Midbrain (tissue), 1 donor: Measurements from ENCODE around the gene NCOA5.
"Not testable (repeated sequence)": the region's sequence is repeated elsewhere in the genome, so short reads cannot be mapped to it uniquely, and the experiment has no call there.

ENCODE experiments used
- DNase-seq: peaks from one replicate; lab custom pipeline; 2025; lab: John Stamatoyannopoulos, UW

NCOA5 gene

GRCh38 chr20:46091622-46092535, 2.1 kb upstream of the NCOA5 start:
- not testable (repeated sequence) for DNase-seq

- no peak for DNase-seq
These were observed 670 bp downstream of the NCOA5 start for GRCh38 chr20:46089167-46089416.

DNA sequence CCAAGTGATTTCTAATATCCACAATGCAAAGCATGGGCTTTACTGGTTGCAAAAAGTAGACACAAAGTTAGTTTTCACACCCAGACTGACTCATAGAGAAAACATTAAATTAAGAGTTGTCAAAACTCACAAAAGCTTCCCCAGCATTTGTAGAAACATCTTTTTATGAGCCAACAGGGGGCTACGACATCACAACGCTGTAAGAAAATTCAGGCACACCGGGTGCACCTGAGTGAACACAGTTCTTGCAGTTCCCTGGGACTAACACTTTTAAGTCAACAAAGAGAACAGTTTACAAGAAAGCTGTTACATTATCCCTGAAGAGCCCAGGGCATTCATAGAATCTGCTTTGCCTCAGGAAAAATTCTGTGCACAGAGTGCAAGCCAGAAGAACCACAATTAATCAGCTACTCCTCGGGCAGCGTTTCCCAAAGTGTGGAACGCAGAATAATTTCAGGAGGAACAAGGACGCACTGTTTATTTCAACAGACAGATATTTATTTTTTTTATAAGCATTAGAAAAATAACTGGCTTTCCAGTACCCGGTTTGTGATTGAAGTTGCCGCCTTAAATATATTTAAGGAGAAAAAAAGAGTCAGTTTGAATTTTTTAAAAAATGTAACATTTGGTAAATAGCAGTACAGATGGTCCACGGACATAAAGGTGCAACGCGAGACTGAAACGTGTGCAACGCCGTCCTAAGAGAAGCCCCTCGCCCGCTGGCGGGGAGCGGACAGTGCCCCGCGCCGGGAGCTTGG, 1.2 kb downstream of the NCOA5 start:
- no peak for DNase-seq

DNA sequence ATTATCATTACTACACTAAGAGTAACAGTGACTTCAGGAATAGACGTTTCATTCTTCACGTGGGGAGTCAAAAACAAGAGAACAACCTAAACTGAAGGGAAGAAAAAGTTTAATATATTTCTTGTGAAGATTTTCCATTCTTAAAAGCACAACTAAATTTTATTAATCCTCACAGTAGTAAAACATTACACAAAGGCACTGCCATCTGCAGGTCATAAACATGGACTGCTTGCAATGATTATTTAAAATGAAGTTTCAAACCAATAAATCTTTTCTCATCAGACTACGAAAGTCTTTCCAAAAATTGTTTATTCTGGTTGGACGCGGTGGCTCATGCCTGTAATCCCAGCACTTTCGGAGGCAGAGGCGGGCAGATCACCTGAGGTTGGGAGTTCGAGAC, 2.6 kb downstream of the NCOA5 start:
- DNase-seq, result no peak

DNA sequence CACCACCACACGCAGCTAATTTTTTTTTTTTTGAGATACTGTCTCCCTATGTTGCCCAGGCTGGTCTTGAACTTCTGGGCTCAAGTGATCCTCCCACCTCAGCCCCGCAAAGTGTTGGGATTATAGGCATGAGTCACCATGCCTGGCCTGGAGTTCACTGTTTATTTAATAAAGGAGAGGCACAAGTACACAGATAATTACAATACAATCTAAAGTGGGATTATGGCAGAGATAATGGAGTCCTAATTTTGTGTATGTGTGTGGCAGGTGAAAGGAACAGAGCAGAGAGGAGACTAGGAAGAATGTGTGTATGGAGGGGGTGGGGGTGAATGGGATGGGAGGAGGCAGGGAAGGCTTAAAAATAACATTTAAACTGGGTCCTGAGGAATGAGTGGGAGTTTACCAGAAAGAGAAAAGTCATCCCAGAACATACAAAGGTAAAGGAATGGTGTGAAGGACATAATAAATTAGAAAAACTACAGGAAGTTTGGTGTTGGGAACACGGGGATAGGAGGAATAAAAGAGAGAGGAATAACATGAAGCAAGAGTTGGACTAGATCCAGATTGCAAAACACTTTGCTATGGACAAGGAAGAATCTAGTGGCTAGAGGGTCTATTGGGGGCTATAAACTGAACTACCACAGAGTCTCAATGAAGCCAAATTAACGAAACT, 4.4 kb downstream of the NCOA5 start:
- DNase-seq, result no peak

DNA sequence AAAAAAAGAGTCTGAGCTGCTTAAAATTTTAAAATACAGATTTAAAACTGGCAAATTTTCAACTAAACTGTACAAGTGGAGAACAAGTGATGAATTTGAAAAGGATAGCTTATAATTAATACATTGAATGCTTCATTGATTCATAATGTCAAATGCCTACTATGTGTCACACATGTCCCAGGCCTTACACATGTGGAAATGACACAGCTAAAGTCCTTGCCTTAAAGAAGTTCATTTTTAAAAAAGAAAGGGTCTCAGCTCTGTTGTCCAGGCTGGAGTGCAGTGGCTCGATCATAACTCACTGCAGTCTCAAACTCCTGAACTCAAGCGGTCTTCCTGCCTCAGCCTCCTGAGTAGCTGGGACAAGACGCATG, 5.0 kb downstream of the NCOA5 start:
- DNase-seq, result no peak

DNA sequence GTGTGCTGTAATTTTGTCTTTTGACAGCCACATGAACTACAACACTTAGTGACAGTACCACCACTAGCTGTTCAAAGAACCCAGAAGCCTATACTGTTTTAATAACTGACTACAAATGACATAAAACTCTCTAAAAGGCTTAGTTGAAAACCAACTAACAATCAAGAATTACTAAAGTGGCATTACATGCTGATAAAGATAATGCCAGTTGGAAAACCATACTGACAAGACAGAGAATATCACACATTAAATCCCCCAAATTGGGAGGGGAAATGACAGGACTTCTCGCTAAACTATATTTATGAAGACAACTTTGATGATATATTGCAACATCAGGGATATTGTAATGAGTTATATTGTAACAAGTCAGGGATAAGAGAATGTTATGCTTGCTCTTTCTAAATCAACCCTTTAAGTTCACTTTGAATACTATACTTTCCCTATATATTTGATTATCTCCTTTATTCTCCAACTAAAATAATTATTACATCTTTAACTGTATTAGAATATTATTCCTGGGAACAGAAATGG, 6.2 kb downstream of the NCOA5 start:
- DNase-seq, result no peak

GRCh38 chr20:46083101-46083500, 6.7 kb downstream of the NCOA5 start:
- no peak for DNase-seq

- DNase-seq, result no peak
These were observed 8.7 kb downstream of the NCOA5 start for GRCh38 chr20:46081074-46081473.

DNA sequence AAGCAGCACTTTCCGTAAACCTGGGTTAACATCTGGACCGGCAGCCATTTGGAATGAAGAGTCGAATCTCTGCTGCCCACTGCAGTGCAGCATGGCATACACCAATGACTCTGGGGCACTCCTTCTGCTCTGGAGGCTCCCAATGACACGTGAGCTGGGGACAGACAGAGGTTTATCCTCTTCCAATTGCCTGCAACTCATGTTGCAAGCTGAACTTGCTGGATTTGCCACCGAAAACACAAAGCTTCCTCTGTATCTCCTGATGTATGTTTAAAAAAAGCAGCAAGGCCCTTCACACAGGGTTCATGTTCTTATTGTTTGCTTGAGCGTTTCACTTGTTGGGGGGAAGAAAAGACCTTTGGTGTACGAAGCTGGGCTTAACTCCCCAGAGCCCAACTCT, 10.8 kb downstream of the NCOA5 start:
- no peak for DNase-seq

DNA sequence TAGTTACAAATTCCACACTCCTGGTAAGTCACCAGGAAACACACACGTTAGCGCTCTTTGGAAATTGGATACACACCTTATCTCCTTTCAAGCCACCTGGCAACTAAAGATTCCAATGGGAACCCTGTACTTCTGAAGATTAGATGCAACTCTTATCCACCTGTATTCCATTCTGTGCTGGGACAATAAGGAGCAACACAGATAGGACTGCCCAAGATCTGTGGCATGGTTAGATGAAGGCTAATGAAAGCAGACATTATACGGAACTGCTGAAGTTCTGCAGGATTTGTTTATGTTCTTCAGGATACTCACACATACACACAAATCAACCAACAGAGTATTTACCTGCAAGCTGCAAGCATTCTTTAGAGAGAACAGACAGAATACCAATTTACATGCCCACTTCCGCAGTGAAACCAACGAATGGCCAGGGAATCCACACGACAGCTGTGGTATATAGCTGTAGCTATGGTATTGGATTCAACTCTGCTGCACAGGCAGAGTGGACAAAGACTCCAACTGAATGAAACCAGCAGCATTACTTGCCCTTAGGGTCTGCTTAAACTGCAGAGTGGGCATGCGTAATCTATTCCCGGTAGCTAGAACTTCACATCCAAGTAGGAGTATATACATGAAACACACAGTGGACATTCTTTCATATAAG, 12.0 kb downstream of the NCOA5 start:
- DNase-seq, result no peak

GRCh38 chr20:46076806-46077205, 13.0 kb downstream of the NCOA5 start:
- DNase-seq, result no peak

DNA sequence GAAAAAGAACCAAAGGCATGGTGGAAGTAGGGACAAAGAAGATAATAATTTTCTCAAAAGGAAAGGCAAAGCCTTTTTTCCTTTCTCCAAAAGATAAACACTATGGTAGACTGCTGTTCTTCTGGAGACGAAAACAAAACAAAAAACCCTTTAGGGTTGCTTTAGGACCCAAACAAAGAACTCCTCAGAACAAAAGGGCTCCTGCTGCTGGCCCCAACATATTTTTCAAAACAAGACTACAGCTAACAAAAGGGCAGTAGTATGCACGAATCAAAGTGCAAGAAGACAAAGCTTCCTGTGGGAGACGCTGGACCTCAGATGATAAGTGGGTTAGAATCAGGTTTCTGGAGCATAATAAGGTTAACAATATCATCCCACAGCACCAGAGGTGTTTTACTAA, 15.8 kb downstream of the NCOA5 start:
- DNase-seq, result no peak

DNA sequence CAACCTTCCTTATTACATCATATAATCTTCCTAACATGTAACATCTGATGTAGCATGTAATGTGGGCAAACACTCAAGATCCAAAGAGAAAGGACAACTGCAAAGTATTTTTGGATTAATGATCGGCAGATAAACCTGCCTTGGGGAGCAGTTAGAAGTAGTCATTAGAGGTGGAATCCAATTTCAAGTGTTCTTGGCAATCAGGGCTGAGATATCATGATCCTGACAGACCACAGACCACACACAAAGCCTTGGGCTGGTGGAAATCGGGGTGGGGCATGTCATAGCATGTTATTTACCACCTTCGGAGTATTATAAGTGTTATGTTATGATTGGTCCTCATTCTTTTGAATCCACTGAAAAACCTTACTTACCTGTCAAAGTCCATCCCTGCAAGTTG, 16.3 kb downstream of the NCOA5 start:
- DNase-seq, result no peak

DNA sequence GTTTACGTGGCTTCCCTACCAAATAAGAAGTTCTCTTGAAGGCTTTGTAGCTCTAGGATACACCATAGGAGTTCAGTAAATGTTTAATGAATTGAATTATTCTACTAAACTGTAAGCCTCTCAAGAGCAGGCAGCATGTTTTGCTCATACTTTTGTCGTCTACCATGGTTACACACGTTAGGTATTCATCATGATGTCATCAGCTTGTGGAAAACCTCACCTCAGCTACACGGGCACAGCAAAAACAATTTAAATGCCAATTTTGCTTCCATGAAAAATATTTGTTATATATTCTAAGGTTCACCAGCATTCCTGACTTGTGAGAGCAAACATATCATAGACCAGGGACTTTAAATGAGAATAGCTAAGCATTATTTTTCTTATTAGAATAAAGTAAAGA, 16.7 kb downstream of the NCOA5 start:
- no peak for DNase-seq

DNA sequence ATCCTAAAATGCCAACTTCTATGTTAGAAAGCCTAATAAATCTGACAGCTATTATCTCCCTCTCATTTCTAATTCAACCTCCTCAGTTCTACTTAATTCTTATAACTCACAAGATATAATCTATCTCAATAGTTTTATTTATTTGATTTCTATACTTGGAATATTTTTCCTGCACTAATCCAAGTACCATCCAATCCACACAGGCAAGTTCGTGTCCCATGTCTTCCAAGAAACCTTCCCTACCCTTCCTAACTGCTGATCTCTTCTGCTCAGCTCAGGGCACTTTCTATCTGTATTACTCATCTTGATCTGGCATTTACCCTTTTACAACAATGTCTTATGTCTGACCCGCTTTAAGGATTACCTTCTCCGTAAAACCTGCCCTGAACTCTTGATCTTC, 18.2 kb downstream of the NCOA5 start:
- DNase-seq, result no peak

DNA sequence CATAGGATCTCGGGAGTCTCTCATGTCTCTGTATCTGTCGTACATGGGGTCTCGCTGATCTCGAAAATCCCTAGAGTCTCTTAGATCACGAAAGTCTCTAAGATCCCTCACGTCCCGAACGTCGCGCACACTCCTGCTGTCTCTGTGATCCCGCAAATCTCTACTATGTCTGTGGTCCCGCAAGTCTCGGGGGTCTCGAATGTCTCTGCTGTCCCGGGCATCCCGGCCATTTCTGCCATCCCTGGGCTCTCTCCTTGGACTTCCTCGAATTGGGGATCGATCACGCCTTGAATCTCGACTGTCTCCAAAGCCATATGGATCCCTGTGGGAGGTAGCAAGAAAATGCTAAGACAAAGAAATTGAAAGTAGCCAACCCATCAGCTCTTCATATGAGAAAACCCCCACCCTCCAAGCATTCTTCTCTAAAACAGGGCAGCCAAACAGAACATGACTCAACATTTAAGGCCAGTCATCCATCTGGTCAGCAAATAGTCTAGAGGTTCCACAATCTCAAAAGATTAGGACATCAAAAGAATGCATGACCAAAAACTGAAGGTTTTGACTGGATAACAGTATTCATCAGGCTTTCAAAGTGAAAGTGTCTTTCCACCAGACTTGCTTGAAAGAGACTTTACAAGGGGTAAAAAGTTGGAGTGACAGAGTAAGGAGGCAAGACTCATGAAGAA, 19.4 kb downstream of the NCOA5 start:
- DNase-seq, result no peak

DNA sequence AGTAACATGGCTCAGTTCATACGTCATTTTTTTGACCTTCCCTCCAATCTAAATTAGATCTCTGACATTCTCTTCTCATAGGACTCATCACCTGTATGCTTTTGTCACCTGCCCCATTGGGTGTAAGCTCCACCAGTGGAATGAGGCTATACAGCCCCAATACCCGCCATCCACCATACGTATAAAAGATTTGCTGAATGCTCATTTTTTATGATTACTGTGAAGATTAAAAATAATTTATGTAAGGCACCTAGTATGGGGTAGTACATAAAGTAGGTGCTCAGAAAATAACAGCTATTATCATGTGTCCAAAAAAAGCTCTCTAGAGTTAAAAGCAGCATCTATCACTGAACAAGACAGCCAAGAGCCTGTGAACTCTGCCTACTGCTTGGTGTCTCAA, 24.1 kb downstream of the NCOA5 start:
- DNase-seq, result no peak

GRCh38 chr20:46065006-46065405, 24.8 kb downstream of the NCOA5 start:
- DNase-seq, result no peak

DNA sequence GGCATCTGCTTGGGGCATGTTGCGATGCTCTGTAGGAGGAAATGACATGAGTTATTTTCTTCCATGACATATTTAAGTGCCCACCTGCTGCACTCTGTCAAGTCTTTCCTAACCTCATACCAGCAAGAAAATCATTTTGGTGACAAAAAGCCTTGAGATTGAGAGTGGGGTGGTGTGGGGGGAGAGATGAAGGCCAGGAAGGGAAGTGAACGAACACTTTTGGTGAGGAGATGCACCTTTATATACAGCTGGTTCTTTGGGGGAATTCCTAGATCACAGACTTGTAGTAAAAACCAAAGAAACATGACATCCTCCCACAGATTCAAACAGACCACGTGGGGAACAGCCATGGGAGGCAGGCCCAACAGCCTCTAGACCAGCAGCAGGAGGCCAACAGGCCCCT, 26.1 kb downstream of the NCOA5 start:
- DNase-seq, result no peak

- no peak for DNase-seq
These were observed 26.6 kb downstream of the NCOA5 start for GRCh38 chr20:46063151-46063550.

GRCh38 chr20:46062621-46063020, 27.1 kb downstream of the NCOA5 start:
- DNase-seq, result no peak
